CD14-positive monocyte (primary cell): Measurements from ENCODE around the gene IL27RA. TPM values are rescaled to one million over a fixed set of nuclear protein-coding genes. Genes with fewer than 3 reads are reported as not detected.

Source experiments
- DNase-seq, 3 donors: peaks; one replicate each; pipeline ENCODE4 v3.0.0-alpha.2; 2011 to 2022
- H2AFZ ChIP-seq: 2 replicates; pipeline ENCODE4 v1.6.0; 2012; ENCODE audit warnings: mild to moderate bottlenecking, low read depth, low read length, inconsistent platforms; ENCODE audit not compliant: insufficient read depth, poor library complexity, severe bottlenecking
- H3K27ac ChIP-seq, 2 donors: 1 replicate in 1 of 2; 2 replicates in 1 of 2; pipeline ENCODE4 v1.5.1; 2012 to 2013; ENCODE audit warnings: low read length in 2 of 2, control low read depth in 1 of 2, inconsistent platforms in 1 of 2, low read depth in 1 of 2, mild to moderate bottlenecking in 1 of 2
- H3K27me3 ChIP-seq, 2 donors: one replicate each; pipeline versions ENCODE4 v1.6.0 to v1.6.1; 2011 to 2013; ENCODE audit warnings: low read length in 2 of 2; ENCODE audit not compliant: control insufficient read depth in 2 of 2, insufficient read depth in 2 of 2
- H3K36me3 ChIP-seq, 2 donors: replicated peaks in 1 of 2; 1 replicate in 1 of 2; 2 replicates in 1 of 2; pipeline versions ENCODE4 v1.5.1 to v1.6.1; 2012 to 2013; ENCODE audit warnings: low read length in 2 of 2, control low read depth in 1 of 2, inconsistent platforms in 1 of 2, mild to moderate bottlenecking in 1 of 2; ENCODE audit not compliant: insufficient read depth in 2 of 2, control insufficient read depth in 1 of 2
- H3K4me1 ChIP-seq, 2 donors: 1 replicate in 1 of 2; 2 replicates in 1 of 2; pipeline versions ENCODE4 v1.5.1 to v1.6.1; 2012 to 2013; ENCODE audit warnings: low read length in 2 of 2, control low read depth in 1 of 2, inconsistent platforms in 1 of 2, mild to moderate bottlenecking in 1 of 2, moderate library complexity in 1 of 2; ENCODE audit not compliant: insufficient read depth in 2 of 2, control insufficient read depth in 1 of 2
- H3K4me2 ChIP-seq: replicated peaks from 2 replicates; pipeline ENCODE3; 2012; ENCODE audit warnings: low read length, moderate library complexity, mild to moderate bottlenecking; ENCODE audit not compliant: poor library complexity, severe bottlenecking; ENCODE audit errors: extremely low read depth
- H3K4me3 ChIP-seq, 3 experiments: fragments of 200-600 bp in 1 of 3; sonication (generic) in 1 of 3; replicated peaks in 1 of 3; 1 replicate in 2 of 3; 2 replicates in 1 of 3; pipeline ENCODE4 v1.5.1; 2011 to 2013; ENCODE audit warnings: low read length in 3 of 3, mild to moderate bottlenecking in 3 of 3, control low read depth in 2 of 3, low read depth in 2 of 3, inconsistent platforms in 1 of 3, moderate library complexity in 1 of 3
- H3K79me2 ChIP-seq: 2 replicates; pipeline ENCODE4 v1.6.0; 2012; ENCODE audit warnings: mild to moderate bottlenecking, control low read depth, inconsistent platforms, low read length, moderate library complexity; ENCODE audit not compliant: insufficient read depth
- H3K9ac ChIP-seq: 2 replicates; pipeline ENCODE4 v1.6.0; 2017; ENCODE audit warnings: low read length, mild to moderate bottlenecking; ENCODE audit not compliant: insufficient read depth, poor library complexity, severe bottlenecking
- H3K9me3 ChIP-seq, 2 donors: replicated peaks in 1 of 2; 1 replicate in 1 of 2; 2 replicates in 1 of 2; pipeline versions ENCODE4 v1.5.1 to v1.6.1; 2012 to 2013; ENCODE audit warnings: low read length in 2 of 2, control low read depth in 1 of 2; ENCODE audit not compliant: control insufficient read depth in 1 of 2, insufficient read depth in 1 of 2
- H4K20me1 ChIP-seq: 2 replicates; pipeline ENCODE4 v1.6.0; 2012; ENCODE audit warnings: mild to moderate bottlenecking, low read length, control low read depth, moderate library complexity; ENCODE audit not compliant: insufficient read depth
- H3K27ac Mint-ChIP-seq, 7 donors: one replicate each; pipeline ENCODE4 v1.8.0; 2020; ENCODE audit warnings: mild to moderate bottlenecking in 7 of 7, mixed read lengths in 7 of 7, moderate library complexity in 6 of 7, inconsistent platforms in 2 of 7
- H3K27me3 Mint-ChIP-seq, 3 donors: one replicate each; pipeline ENCODE4 v1.8.0; 2021 to 2022; ENCODE audit warnings: low read depth in 3 of 3, mild to moderate bottlenecking in 3 of 3, mixed read lengths in 3 of 3, moderate library complexity in 3 of 3, inconsistent platforms in 1 of 3
- H3K36me3 Mint-ChIP-seq, 2 donors: one replicate each; pipeline ENCODE4 v1.8.0; 2020; ENCODE audit warnings: mixed read lengths in 2 of 2, inconsistent platforms in 1 of 2, mild to moderate bottlenecking in 1 of 2
- H3K4me1 Mint-ChIP-seq: one replicate; pipeline ENCODE4 v1.8.0; 2020; ENCODE audit warnings: mild to moderate bottlenecking, mixed read lengths
- H3K4me3 Mint-ChIP-seq, 2 donors: one replicate each; pipeline ENCODE4 v1.8.0; 2020; ENCODE audit warnings: mild to moderate bottlenecking in 2 of 2, mixed read lengths in 2 of 2, moderate library complexity in 1 of 2
- H3K9me3 Mint-ChIP-seq, 7 donors: one replicate each; pipeline ENCODE4 v1.8.0; 2020 to 2022; ENCODE audit warnings: mixed read lengths in 7 of 7, mild to moderate bottlenecking in 6 of 7, moderate library complexity in 6 of 7, inconsistent platforms in 2 of 7
- CTCF ChIP-seq: fragments of 200-600 bp; IDR thresholded peaks from one replicate; pipeline ENCODE4 v1.8.0; 2022; ENCODE audit warnings: antibody characterized with exemption, mild to moderate bottlenecking
- WGBS: methylation state at CpG from one replicate; pipeline ENCODE4 v1.1.5; 2013; ENCODE audit warnings: missing lambda C conversion rate; ENCODE audit not compliant: insufficient coverage; 5-methylcytosine and 5-hydroxymethylcytosine counted together
- intact Hi-C, 2 donors: fragments of 100-400 bp; cut with micrococcal nuclease; formaldehyde crosslinking; loops; one replicate each; pipeline versions ENCODE4 v1.15.0 to v1.15.1; 2023
- polyA plus RNA-seq, 3 donors: library from polyadenylated mRNA; depleted of rRNA in 1 of 3; unstranded in 2 of 3; stranded (reverse) in 1 of 3; fragments of 300-500 nt in 2 of 3; fragments of >200 nt in 1 of 3; fragmentation: Illumina TruSeq in 2 of 3; gene quantifications; 1 replicate in 2 of 3; 2 replicates in 1 of 3; pipeline ENCODE4 v1.2.3, GENCODE V29; 2012 to 2021

Gene IL27RA
- polyA plus RNA-seq, 3 donors: 40.4 to 61.5 (median 54.9) TPM

GRCh38 chr19:13990085-13990484 is 41.5 kb upstream of the IL27RA start:
- H3K36me3 Mint-ChIP-seq: peaks cover 44 to 62% of the 10 kb centered on the region in 2 donors
- Histone ChIP-seq H3K27ac (no peak overlapping the region), H3K79me2 (peaks cover 23% of the 10 kb centered on the region), H2AFZ (no peak overlapping the region), H3K4me3 (no peak overlapping the region), H3K9ac (no peak overlapping the region), H3K27me3 (no peaks in the 10 kb centered on the region), H3K9me3 (no peaks in the 10 kb centered on the region), H3K4me2 (no peak overlapping the region), H3K4me1 (peaks cover 34 to 38% of the 10 kb centered on the region in 2 donors), H3K36me3 (peaks cover 27 to 43% of the 10 kb centered on the region in 2 donors), H4K20me1 (no peaks in the 10 kb centered on the region)
- H3K27ac Mint-ChIP-seq: peak overlapping the region in 5 of 7 donors; percentile 4 to 98 (median 53)
- no peak overlapping the region for H3K4me3 Mint-ChIP-seq
- intact Hi-C loops: no loop called here
- peaks cover 0 to 6% (median 3%) of the 10 kb centered on the region in 3 donors for H3K27me3 Mint-ChIP-seq
- no peak for TF ChIP-seq CTCF
- H3K9me3 Mint-ChIP-seq: no peaks in the 10 kb centered on the region
- DNase-seq: no peak
- WGBS: 98% methylated on average over 8 of the region's 8 CpGs
- H3K4me1 Mint-ChIP-seq: peaks cover 46% of the 10 kb centered on the region

- Histone ChIP-seq H3K79me2 (peaks cover 35% of the 10 kb centered on the region), H3K36me3 (peaks cover 33 to 58% of the 10 kb centered on the region in 2 donors), H3K4me1 (peaks cover 15 to 20% of the 10 kb centered on the region in 2 donors), H3K27ac (no peak overlapping the region), H4K20me1 (peaks cover 3% of the 10 kb centered on the region), H3K9ac (no peak overlapping the region), H3K9me3 (no peaks in the 10 kb centered on the region), H3K4me3 (no peak overlapping the region), H3K27me3 (no peaks in the 10 kb centered on the region), H2AFZ (no peak overlapping the region), H3K4me2 (no peak overlapping the region)
- Mint-ChIP-seq H3K36me3 (peaks cover 43 to 68% of the 10 kb centered on the region in 2 donors), H3K4me3 (no peak overlapping the region), H3K4me1 (peaks cover 28% of the 10 kb centered on the region), H3K9me3 (no peaks in the 10 kb centered on the region), H3K27me3 (peaks cover 0 to 6% (median 0%) of the 10 kb centered on the region in 3 donors), H3K27ac (peak overlapping the region in 3 of 7 donors; percentile 42 to 79 (median 70))
- no peak for DNase-seq
- TF ChIP-seq CTCF: no peak
- 100% methylated on average over 6 of the region's 7 CpGs for WGBS
- intact Hi-C loops: no loop called here
Measured at GRCh38 chr19:13992025-13992424, 39.5 kb upstream of the IL27RA start.
